Endothelial cell of umbilical vein (primary cell): Measurements from ENCODE around the gene RINT1. TPM values are rescaled to one million over a fixed set of nuclear protein-coding genes. Genes with fewer than 3 reads are reported as not detected.

Experiments
- BruUV-seq: library from RNA; stranded (reverse); fragments of 400-500 nt; replicated peaks from 2 replicates; lab custom pipeline; 2021; lab: Mats Ljungman, UMichigan
- CTCF ChIA-PET: fragments of 300-600, 350-600 bp; sonication (Branson Sonifier 250); formaldehyde crosslinking; loops from one replicate; lab custom pipeline; 2021; ENCODE audit warnings: antibody characterized with exemption, inconsistent platforms; lab: Charles Lee
- POLR2A ChIA-PET: fragments of 300-600, 350-600 bp; sonication (Branson Sonifier 250); formaldehyde crosslinking; loops from one replicate; lab custom pipeline; 2021; ENCODE audit warnings: antibody characterized with exemption, inconsistent platforms; lab: Charles Lee
- DNase-seq: peaks from one replicate; pipeline ENCODE4 v3.0.0-alpha.2; 2011; ENCODE audit warnings: low read depth, low spot score
- FAIRE-seq: peaks from 2 replicates; lab custom pipeline; 2011; peaks lifted over from hg19 to GRCh38; lab: Jason Lieb, UNC
- H2AFZ ChIP-seq: 2 replicates; pipeline ENCODE4 v1.6.0; 2012; ENCODE audit warnings: low read depth, low read length, control low read depth, inconsistent platforms
- H3K27ac ChIP-seq: 2 replicates; pipeline ENCODE4 v1.5.1; 2011; ENCODE audit warnings: low read depth, mild to moderate bottlenecking, control low read depth, low read length, moderate library complexity; ENCODE audit not compliant: insufficient read depth
- H3K27me3 ChIP-seq, 2 experiments: 2 replicates each; pipeline versions ENCODE4 v1.6.0 to v1.6.1; 2011; ENCODE audit warnings: low read length in 2 of 2, mixed read lengths in 1 of 2; ENCODE audit not compliant: control insufficient read depth in 2 of 2, insufficient read depth in 2 of 2
- H3K36me3 ChIP-seq, 2 experiments: 2 replicates in 1 of 2; 3 replicates in 1 of 2; pipeline ENCODE4 v1.5.1; 2011; ENCODE audit warnings: low read length in 2 of 2, mild to moderate bottlenecking in 1 of 2, moderate library complexity in 1 of 2; ENCODE audit not compliant: control insufficient read depth in 2 of 2, insufficient read depth in 2 of 2; ENCODE audit errors: extremely low read depth in 1 of 2
- H3K4me1 ChIP-seq: 3 replicates; pipeline ENCODE4 v1.5.1; 2011; ENCODE audit warnings: mild to moderate bottlenecking, low read length; ENCODE audit not compliant: control insufficient read depth, insufficient read depth; ENCODE audit errors: extremely low read depth
- H3K4me2 ChIP-seq: 2 replicates; pipeline ENCODE4 v1.6.1; 2011; ENCODE audit warnings: low read length, control low read depth, mixed read lengths; ENCODE audit not compliant: insufficient read depth
- H3K4me3 ChIP-seq, 3 experiments: fragments of 200-600 bp in 1 of 3; sonication (generic), shearing (Covaris generic) in 1 of 3; replicated peaks in 1 of 3; 2 replicates each; pipeline ENCODE4 v1.5.1; 2011 to 2016; ENCODE audit warnings: control low read depth in 3 of 3, low read length in 3 of 3, mild to moderate bottlenecking in 2 of 3, inconsistent platforms in 1 of 3, low read depth in 1 of 3, moderate library complexity in 1 of 3; ENCODE audit not compliant: insufficient read depth in 1 of 3
- H3K79me2 ChIP-seq: 2 replicates; pipeline ENCODE4 v1.6.0; 2012; ENCODE audit warnings: low read length, inconsistent platforms; ENCODE audit not compliant: control insufficient read depth, insufficient read depth
- H3K9ac ChIP-seq: replicated peaks from 2 replicates; pipeline ENCODE3; 2011; ENCODE audit warnings: low read length, control low read depth; ENCODE audit not compliant: insufficient read depth; ENCODE audit errors: extremely low read depth
- H3K9me1 ChIP-seq: replicated peaks from 3 replicates; pipeline ENCODE4 v1.6.0; 2011; ENCODE audit warnings: mild to moderate bottlenecking, low read length; ENCODE audit not compliant: control insufficient read depth, insufficient read depth; ENCODE audit errors: extremely low read depth
- H3K9me3 ChIP-seq: replicated peaks from 2 replicates; pipeline ENCODE4 v1.5.1; 2012; ENCODE audit warnings: low read length, inconsistent platforms; ENCODE audit not compliant: control insufficient read depth, insufficient read depth
- H4K20me1 ChIP-seq: replicated peaks from 2 replicates; pipeline ENCODE3; 2011; ENCODE audit warnings: mild to moderate bottlenecking, low read length; ENCODE audit not compliant: control insufficient read depth, insufficient read depth; ENCODE audit errors: extremely low read depth
- EZH2 ChIP-seq: IDR thresholded peaks from 2 replicates; pipeline ENCODE4 v1.6.1; 2012; ENCODE audit warnings: borderline replicate concordance, low read depth, mild to moderate bottlenecking, moderate library complexity, low read length, inconsistent platforms; ENCODE audit not compliant: severe bottlenecking
- FOS ChIP-seq: IDR thresholded peaks from 2 replicates; pipeline ENCODE4 v1.6.1; 2011; ENCODE audit warnings: mild to moderate bottlenecking, low read length, moderate library complexity, borderline replicate concordance; ENCODE audit not compliant: insufficient read depth
- GATA2 ChIP-seq: IDR thresholded peaks from 2 replicates; pipeline ENCODE4 v1.7.0; 2011; ENCODE audit warnings: low read depth, mild to moderate bottlenecking, moderate library complexity, mixed read lengths, low read length; ENCODE audit not compliant: insufficient read length, insufficient read depth
- JUN ChIP-seq: IDR thresholded peaks from 2 replicates; pipeline ENCODE4 v1.6.1; 2011; ENCODE audit warnings: borderline replicate concordance, low read depth; ENCODE audit not compliant: insufficient read length, insufficient read depth
- MAX ChIP-seq: IDR thresholded peaks from 2 replicates; pipeline ENCODE4 v1.6.1; 2011; ENCODE audit not compliant: insufficient read depth, insufficient read length
- MYC ChIP-seq: IDR thresholded peaks from one replicate; pipeline ENCODE4 v1.6.1; 2011; ENCODE audit warnings: mild to moderate bottlenecking, low read depth, low read length
- POLR2A ChIP-seq: IDR thresholded peaks from 2 replicates; pipeline ENCODE4 v1.6.1; 2012; ENCODE audit warnings: low read depth, mild to moderate bottlenecking, control low read depth, low read length
- POLR2AphosphoS5 ChIP-seq: IDR thresholded peaks from 2 replicates; pipeline ENCODE4 v1.6.1; 2012; ENCODE audit warnings: low read depth, mild to moderate bottlenecking, control low read depth, low read length, moderate library complexity; ENCODE audit not compliant: insufficient read depth
- dilution Hi-C: fragments of 300-500 bp; cut with MboI; formaldehyde crosslinking; loops from one replicate; pipeline ENCODE4 v1.15.0; 2019; ENCODE audit warnings: low sequenced_read_pairs; ENCODE audit not compliant: extremely low pct_ligation_motif_present
- intact Hi-C: fragments of 100-400 bp; cut with micrococcal nuclease; formaldehyde crosslinking; loops from one replicate; pipeline ENCODE4 v1.10.0; 2022
- polyA plus RNA-seq, 4 experiments: library from polyadenylated mRNA; depleted of rRNA in 3 of 4; stranded (reverse) in 3 of 4; unstranded in 1 of 4; fragments of >200 nt; gene quantifications; 2 replicates each; pipeline versions ENCODE4 v1.2.1 to v1.2.3, GENCODE V29; 2011 to 2012; ENCODE audit warnings: missing spikeins in 1 of 4
- total RNA-seq: library from RNA; stranded (reverse); gene quantifications from 2 replicates; pipeline ENCODE4 v1.2.3, GENCODE V29; 2021
- TF ChIP-seq, protein P1 (sequence below), 2 donors: IDR thresholded peaks; 1 replicate in 1 of 2; 2 replicates in 1 of 2; pipeline ENCODE4 v1.5.1; 2011; ENCODE audit warnings: low read length in 2 of 2, mild to moderate bottlenecking in 2 of 2, moderate library complexity in 2 of 2, control low read depth in 1 of 2, inconsistent platforms in 1 of 2, low read depth in 1 of 2; ENCODE audit not compliant: insufficient read depth in 1 of 2; ENCODE audit errors: extremely low read depth in 1 of 2

RINT1 gene
- total and polyA plus RNA-seq, 2 donors (not counting 3 experiments of a cell fraction or from before 2014, with no cell fraction given) = 10.8 to 23.4 TPM

DNA sequence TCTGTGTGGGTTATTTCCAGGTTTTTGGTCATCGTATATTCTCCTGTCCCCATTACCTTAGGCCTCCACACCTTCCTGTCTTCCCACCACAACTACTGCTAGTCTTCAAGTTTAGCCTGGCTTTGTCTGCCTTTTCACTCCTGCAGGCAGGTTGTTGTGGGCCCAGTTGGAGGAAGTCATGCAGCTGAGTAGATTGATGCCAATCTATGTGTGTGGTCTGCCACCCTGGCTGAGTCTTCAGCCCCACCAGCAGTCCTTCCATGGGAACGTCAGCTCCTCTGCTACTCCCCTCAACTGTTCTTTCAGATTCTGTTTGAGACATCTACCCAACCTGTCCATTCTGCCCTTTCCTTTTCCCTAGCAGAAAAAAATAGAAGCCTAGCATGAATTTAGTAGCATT is 6.3 kb downstream of the RINT1 start:
- H4K20me1 ChIP-seq = no peaks in the 10 kb centered on the region
- peaks cover 15 to 20% of the 10 kb centered on the region in 2 experiments for H3K36me3 ChIP-seq
- POLR2A ChIA-PET = no interaction called here
- no peaks in the 10 kb centered on the region for H3K9me3 ChIP-seq
- FAIRE-seq = no peak
- H3K9ac ChIP-seq = no peak overlapping the region
- peaks cover 16% of the 10 kb centered on the region for H3K79me2 ChIP-seq
- no peak for DNase-seq
- dilution Hi-C loops (no loop called here), intact Hi-C loops (no loop called here)
- peaks cover 2% of the 10 kb centered on the region for H3K4me1 ChIP-seq
- TF ChIP-seq FOS (no peak), EZH2 (no peak), POLR2AphosphoS5 (no peak), GATA2 (no peak), MAX (no peak), JUN (no peak), MYC (no peak), POLR2A (no peak)
- TF ChIP-seq, protein P1, sequence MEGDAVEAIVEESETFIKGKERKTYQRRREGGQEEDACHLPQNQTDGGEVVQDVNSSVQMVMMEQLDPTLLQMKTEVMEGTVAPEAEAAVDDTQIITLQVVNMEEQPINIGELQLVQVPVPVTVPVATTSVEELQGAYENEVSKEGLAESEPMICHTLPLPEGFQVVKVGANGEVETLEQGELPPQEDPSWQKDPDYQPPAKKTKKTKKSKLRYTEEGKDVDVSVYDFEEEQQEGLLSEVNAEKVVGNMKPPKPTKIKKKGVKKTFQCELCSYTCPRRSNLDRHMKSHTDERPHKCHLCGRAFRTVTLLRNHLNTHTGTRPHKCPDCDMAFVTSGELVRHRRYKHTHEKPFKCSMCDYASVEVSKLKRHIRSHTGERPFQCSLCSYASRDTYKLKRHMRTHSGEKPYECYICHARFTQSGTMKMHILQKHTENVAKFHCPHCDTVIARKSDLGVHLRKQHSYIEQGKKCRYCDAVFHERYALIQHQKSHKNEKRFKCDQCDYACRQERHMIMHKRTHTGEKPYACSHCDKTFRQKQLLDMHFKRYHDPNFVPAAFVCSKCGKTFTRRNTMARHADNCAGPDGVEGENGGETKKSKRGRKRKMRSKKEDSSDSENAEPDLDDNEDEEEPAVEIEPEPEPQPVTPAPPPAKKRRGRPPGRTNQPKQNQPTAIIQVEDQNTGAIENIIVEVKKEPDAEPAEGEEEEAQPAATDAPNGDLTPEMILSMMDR (IDR thresholded peaks at IDR 0.05; ENCODE audit: extremely low read depth in 1 of 2, insufficient read depth in 1 of 2, low read depth in 1 of 2, low read length in 2 of 2) = no peak
- no peak overlapping the region for H3K4me3 ChIP-seq
- no peaks in the 10 kb centered on the region for H3K9me1 ChIP-seq
- no TSS peak for BruUV-seq
- no peaks in the 10 kb centered on the region for H3K27me3 ChIP-seq
- no peak overlapping the region for H3K27ac ChIP-seq
- no peak overlapping the region for H2AFZ ChIP-seq
- no peak overlapping the region for H3K4me2 ChIP-seq
- CTCF ChIA-PET = interaction anchor here (1.2 kb wide), 1 partner anchor 43 kb away, joined by 3 read pairs; the partner anchor contains the start of gene EFCAB10
